TTC549 (cell line): ENCODE measurements around the gene DNM3.

Source experiments
- FAIRE-seq: peaks from 2 replicates; lab custom pipeline; 2012; peaks lifted over from hg19 to GRCh38; lab: Jason Lieb, UNC

Gene DNM3

GRCh38 chr1:171819946-171820345 is 21.4 kb upstream of the DNM3 start:
- no peak for FAIRE-seq

GRCh38 chr1:171826973-171827372 is 14.3 kb upstream of the DNM3 start:
- FAIRE-seq: no peak

GRCh38 chr1:171828794-171829193 is 12.5 kb upstream of the DNM3 start:
- no peak for FAIRE-seq

- FAIRE-seq: no peak
These were observed 8.0 kb upstream of the DNM3 start for GRCh38 chr1:171833091-171833825.

- no peak for FAIRE-seq
These were observed 6.5 kb upstream of the DNM3 start for GRCh38 chr1:171834821-171835220.

GRCh38 chr1:171835891-171836290 is 5.4 kb upstream of the DNM3 start:
- peak; percentile 22 for FAIRE-seq

GRCh38 chr1:171841931-171842761 is 848 bp downstream of the DNM3 start:
- FAIRE-seq: no peak

- FAIRE-seq: no peak
These were observed 3.1 kb downstream of the DNM3 start for GRCh38 chr1:171844381-171844780.

- FAIRE-seq: peak; percentile 92
These were observed 4.7 kb downstream of the DNM3 start for GRCh38 chr1:171845998-171846397.

GRCh38 chr1:171849245-171849898 is 8.1 kb downstream of the DNM3 start:
- no peak for FAIRE-seq

GRCh38 chr1:171850651-171851350 is 9.5 kb downstream of the DNM3 start:
- peak; percentile 85 for FAIRE-seq

GRCh38 chr1:171852272-171852671 is 11.0 kb downstream of the DNM3 start:
- FAIRE-seq: no peak

GRCh38 chr1:171855381-171855780 is 14.1 kb downstream of the DNM3 start:
- no peak for FAIRE-seq

GRCh38 chr1:171858696-171859095 is 17.4 kb downstream of the DNM3 start:
- no peak for FAIRE-seq

GRCh38 chr1:171860696-171861095 is 19.4 kb downstream of the DNM3 start:
- no peak for FAIRE-seq

GRCh38 chr1:171863531-171863930 is 22.2 kb downstream of the DNM3 start:
- FAIRE-seq: no peak

GRCh38 chr1:171864308-171864707 is 23.0 kb downstream of the DNM3 start:
- FAIRE-seq: no peak

- no peak for FAIRE-seq
These were observed 23.8 kb downstream of the DNM3 start for GRCh38 chr1:171865106-171865505.

GRCh38 chr1:171867236-171867635 is 25.9 kb downstream of the DNM3 start:
- FAIRE-seq: no peak

- no peak for FAIRE-seq
These were observed 27.0 kb downstream of the DNM3 start for GRCh38 chr1:171868217-171868803.

GRCh38 chr1:171869097-171869496 is 27.8 kb downstream of the DNM3 start:
- FAIRE-seq: no peak

- FAIRE-seq: no peak
These were observed 30.6 kb downstream of the DNM3 start for GRCh38 chr1:171871848-171872247.
